Subcutaneous adipose tissue (tissue), 4 donors: ENCODE measurements around the gene MGAT3. TPM values are rescaled to one million over a fixed set of nuclear protein-coding genes. Genes with fewer than 3 reads are reported as not detected.

Experiments
- CTCF ChIP-seq: fragments of 450-650 bp; IDR thresholded peaks from one replicate; pipeline ENCODE4 v1.5.1; 2016; ENCODE audit warnings: low read depth, mild to moderate bottlenecking, control low read depth, antibody characterized with exemption, moderate library complexity
- total RNA-seq, 4 donors: library from RNA; depleted of rRNA; stranded (reverse); fragments of >200 nt; gene quantifications; one replicate each; pipeline ENCODE4 v1.1.0, GENCODE V29; 2016

MGAT3 gene
- total RNA-seq, 4 donors from 2014 or later = 6.5 to 13.4 (median 10.5) TPM

- TF ChIP-seq CTCF = no peak
Measured at GRCh38 chr22:39482768-39483167, 26.0 kb downstream of the MGAT3 start.

DNA sequence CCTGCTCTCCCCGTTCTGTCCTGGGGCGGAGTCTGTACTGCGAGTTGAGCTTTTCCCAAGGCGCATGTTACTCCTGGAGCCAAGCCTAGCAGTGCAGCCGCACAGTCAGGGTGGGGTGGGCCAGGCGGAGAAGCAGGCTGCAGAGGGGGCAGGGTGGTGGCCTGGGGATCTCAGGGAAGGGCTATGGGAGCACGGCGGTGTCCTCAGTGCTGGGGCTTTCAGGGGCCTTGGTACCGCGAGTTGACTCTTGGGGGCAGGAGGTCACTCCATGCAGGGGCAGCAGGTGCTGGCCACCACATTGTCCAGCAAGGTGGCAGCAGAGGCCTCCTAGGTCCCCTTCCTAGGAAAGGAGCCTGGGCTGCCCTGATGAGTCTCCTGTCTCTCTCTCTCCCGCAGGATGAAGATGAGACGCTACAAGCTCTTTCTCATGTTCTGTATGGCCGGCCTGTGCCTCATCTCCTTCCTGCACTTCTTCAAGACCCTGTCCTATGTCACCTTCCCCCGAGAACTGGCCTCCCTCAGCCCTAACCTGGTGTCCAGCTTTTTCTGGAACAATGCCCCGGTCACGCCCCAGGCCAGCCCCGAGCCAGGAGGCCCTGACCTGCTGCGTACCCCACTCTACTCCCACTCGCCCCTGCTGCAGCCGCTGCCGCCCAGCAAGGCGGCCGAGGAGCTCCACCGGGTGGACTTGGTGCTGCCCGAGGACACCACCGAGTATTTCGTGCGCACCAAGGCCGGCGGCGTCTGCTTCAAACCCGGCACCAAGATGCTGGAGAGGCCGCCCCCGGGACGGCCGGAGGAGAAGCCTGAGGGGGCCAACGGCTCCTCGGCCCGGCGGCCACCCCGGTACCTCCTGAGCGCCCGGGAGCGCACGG, 30.4 kb downstream of the MGAT3 start:
- no peak for TF ChIP-seq CTCF

DNA sequence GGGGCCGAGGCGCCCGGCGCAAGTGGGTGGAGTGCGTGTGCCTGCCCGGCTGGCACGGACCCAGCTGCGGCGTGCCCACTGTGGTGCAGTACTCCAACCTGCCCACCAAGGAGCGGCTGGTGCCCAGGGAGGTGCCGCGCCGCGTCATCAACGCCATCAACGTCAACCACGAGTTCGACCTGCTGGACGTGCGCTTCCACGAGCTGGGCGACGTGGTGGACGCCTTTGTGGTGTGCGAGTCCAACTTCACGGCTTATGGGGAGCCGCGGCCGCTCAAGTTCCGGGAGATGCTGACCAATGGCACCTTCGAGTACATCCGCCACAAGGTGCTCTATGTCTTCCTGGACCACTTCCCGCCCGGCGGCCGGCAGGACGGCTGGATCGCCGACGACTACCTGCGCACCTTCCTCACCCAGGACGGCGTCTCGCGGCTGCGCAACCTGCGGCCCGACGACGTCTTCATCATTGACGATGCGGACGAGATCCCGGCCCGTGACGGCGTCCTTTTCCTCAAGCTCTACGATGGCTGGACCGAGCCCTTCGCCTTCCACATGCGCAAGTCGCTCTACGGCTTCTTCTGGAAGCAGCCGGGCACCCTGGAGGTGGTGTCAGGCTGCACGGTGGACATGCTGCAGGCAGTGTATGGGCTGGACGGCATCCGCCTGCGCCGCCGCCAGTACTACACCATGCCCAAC, 31.2 kb downstream of the MGAT3 start:
- TF ChIP-seq CTCF = no peak

DNA sequence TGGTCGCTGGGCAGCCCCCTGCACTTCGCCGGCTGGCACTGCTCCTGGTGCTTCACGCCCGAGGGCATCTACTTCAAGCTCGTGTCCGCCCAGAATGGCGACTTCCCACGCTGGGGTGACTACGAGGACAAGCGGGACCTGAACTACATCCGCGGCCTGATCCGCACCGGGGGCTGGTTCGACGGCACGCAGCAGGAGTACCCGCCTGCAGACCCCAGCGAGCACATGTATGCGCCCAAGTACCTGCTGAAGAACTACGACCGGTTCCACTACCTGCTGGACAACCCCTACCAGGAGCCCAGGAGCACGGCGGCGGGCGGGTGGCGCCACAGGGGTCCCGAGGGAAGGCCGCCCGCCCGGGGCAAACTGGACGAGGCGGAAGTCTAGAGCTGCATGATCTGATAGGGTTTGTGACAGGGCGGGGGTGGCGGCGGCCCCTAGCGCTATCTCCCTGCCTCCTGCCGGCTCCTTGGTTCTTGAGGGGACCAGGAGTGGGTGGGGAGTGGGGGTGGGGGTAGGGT, 31.8 kb downstream of the MGAT3 start:
- TF ChIP-seq CTCF = no peak

DNA sequence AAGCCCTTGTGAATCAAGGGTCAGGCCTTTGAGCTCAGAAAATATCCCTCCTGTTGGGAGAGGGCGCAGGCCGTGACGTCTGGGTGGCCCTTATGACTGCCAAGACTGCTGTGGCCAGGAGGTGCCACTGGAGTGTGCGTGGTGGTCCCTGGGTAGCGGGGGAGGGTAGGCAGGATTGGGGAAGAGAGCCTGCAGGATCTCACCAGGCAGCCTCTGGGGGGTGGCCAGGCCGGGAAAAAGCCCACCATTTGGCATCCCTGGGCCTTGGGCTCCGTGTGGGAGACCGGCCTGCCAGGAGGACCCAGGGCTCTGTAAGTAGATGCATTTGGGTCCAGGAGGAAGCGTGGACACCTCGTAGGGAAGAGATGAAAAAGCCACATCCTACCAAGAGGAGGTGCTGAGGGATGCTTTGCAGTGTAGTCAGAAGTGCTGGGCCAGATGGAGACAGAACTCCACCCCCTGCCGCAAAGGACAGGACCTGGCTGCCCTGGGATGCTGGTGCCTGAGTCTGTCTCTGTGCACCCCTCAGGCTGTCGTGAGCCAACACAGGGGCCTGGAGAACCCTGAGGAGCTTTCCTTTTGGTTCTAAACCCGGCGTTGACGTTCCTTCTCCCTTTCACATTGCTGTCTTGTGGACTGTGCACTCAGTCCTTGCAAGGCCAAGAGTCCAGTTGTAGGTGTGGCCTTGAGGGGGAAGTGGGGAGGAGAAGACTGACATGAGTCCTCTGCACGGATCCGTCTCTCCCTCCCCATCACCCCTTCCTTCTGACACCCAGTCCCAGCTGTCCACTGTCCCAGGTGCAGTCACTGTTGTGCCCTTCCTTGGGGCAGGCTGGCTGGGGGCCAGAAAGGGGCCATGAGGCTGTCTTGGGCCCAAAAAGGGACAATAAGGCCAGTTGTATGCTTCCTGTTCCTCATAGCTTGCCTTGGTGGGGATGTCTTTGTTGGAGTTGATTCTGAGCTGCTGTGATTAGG, 32.6 kb downstream of the MGAT3 start:
- TF ChIP-seq CTCF = no peak

GRCh38 chr22:39490135-39490798, 33.5 kb downstream of the MGAT3 start:
- no peak for TF ChIP-seq CTCF
